GM19193 (cell line): ENCODE data around the gene LUZP2.

Experiments
- POLR2A ChIP-seq: IDR thresholded peaks from 4 replicates; pipeline ENCODE4 v1.6.1; 2011; ENCODE audit not compliant: insufficient read depth, insufficient read length; ENCODE audit errors: extremely low read depth

The LUZP2 gene

GRCh38 chr11:25094085-25094802 lies 597.4 kb downstream of the LUZP2 start:
- no peak for TF ChIP-seq POLR2A

GRCh38 chr11:25119416-25119815 lies 622.6 kb downstream of the LUZP2 start:
- no peak for TF ChIP-seq POLR2A
